ENCODE results near the gene PPAN.

PPAN gene, protein sequence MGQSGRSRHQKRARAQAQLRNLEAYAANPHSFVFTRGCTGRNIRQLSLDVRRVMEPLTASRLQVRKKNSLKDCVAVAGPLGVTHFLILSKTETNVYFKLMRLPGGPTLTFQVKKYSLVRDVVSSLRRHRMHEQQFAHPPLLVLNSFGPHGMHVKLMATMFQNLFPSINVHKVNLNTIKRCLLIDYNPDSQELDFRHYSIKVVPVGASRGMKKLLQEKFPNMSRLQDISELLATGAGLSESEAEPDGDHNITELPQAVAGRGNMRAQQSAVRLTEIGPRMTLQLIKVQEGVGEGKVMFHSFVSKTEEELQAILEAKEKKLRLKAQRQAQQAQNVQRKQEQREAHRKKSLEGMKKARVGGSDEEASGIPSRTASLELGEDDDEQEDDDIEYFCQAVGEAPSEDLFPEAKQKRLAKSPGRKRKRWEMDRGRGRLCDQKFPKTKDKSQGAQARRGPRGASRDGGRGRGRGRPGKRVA

DNA sequence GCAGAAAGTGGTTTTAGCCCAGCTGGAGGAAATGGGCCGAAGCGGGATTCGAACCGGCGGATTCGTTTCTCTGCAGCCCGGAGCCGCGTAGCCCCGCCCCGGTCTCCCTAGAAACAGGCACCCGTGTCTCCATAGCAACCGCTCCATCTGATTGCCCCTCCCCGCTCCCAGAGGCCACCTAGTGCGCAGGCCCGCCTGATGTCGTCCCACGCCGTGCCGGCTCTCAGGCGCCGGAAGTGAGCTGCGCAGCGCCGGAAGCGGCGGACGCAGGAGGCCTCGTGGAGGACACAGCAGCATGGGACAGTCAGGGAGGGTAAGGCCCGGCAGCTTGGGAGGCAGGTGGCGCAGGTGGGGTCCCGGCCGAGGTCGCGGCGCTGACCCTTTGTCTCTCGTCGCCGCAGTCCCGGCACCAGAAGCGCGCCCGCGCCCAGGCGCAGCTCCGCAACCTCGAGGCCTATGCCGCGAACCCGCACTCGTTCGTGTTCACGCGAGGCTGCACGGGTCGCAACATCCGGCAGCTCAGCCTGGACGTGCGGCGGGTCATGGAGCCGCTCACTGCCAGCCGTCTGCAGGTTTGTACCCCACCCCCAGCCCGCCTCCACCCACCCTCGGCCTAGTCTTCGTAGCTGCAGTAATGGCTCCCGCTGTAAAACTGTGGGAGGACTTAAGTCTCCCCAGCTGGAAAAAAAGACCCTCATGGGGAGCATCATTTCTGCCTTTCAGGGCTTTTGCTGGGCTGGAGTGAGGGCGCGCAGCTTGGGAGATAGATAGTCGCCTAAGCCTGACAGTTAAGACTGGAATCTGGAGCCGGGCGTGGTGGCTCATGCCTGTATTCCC, at the start of gene PPAN:
Gene PPAN, plus strand, starts transcription at position 263 of the 837 bp plus-strand sequence. Its CDS starts 33 bp downstream, at position 296.
- peak; percentile 98 for DNase-seq

DNA sequence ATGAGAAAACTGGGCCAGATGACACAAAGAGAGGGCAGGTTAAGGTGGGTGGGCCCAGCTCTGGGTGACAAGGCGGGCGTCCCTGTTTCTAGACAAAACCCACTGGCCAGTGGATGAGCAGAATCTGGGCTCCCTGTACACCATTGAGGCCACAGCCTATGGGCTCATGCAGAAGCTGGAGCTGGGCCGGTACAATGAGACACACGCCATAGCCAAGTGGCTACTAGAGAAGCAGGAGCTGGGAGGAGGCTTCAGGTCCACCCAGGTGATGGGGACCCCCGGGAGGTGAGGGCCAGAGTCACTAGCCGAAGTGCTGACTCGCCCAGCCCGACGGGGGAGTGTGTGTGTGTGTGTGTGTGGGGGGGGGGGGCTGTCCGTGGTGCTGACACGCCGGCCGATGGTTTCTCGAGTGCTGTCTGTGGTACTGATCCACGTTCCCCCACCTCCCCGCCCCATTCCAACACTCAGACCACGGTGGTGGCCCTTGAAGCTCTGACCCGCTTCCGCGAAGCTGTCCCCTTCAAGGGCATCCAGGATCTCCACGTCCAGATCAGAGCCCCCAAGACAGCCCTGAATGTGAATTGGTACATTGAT, 44.3 kb upstream of the PPAN start:
- DNase-seq = no peak

DNA sequence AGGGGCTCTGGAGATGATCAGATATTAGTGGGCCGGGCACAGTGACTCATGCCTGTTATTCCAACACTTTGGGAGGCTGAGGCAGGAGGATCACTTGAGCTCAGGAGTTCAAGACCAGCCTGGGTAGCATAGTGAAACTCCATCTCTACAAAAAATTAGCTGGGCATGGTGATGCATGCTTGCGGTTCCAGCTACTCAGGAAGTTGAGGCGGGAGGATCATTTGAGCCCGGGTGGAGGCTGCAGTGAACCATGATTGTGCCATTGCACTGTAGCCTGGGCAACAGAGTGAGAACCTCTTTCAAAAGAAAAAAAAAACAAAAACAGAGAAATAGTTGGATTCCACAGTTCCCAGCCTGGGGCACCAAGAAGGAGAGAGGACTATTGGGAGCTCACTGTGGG, 38.0 kb upstream of the PPAN start:
- no peak for DNase-seq

DNA sequence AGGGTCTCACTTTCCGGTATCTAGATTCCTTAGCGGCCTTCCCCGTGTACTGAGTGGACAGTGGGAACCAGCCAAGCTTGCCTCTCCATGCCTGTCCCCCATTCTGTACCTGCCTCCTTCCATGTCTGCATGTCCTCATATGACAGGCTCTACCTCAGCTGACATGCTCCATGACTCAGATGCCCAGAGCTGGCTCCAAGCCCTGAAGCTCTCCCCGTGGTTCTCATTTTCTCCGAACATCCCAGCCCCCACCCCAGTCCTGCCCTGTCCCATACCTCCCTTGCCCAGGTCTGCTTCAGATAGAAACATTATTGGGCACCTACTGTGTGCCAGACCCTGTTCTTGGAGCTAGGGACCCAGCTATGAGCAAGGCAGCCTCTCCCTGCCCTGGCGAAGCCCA, 37.1 kb upstream of the PPAN start:
- DNase-seq = no peak

DNA sequence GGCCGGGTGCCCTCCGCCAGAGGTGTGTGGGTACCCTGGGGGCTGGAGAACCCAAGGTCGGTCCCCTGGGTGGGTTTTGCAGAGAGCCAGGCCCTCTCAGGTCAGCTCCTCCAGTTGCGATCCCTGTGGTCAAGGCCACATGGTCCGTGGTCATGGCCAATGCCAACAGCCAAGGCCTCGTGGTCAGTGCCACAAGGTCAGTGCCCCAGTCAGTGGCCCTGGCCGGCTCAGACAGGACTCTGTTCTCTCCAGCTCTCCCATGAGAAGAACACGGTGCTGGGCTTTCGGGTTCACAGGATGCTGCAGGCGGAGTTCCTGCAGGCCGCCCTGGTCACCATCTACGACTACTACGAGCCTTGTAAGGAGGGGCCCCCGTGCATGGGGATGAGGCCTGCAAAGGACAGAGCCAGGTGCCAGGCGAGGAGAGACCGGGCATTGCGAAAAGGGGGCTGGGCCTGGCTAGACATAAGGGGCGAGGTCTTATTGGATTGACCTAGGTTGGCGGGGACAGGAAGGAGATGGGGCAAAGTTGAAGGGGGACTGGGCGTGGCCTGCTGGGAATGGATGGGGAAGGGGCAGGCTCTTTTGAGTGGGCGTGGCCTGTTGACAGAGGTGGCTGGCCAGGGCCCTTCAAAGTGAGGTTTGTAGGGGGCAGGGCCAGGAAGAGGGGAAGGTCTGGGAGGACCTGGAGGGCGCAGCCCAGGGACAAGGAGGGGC, 35.3 kb upstream of the PPAN start:
- DNase-seq = no peak

DNA sequence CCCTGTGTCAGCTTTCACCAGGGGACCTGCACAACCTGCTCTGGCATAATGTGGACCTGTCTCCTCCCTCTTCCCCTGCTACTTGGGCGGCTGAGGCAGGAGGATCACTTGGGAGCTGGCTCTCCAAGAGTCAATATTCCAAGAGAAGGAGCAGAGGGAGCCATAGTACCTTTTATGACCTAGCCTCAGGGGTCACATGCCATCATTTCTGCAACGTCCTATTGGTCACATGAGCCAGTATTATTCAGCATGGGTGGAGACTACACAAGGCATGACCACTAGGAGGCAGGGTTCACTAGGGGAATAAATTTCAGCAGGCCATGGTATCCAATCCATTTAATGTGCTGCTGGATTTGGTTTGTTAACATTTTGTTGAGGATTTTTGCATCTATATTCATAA, 32.0 kb upstream of the PPAN start:
- peak; percentile 53 for DNase-seq

DNA sequence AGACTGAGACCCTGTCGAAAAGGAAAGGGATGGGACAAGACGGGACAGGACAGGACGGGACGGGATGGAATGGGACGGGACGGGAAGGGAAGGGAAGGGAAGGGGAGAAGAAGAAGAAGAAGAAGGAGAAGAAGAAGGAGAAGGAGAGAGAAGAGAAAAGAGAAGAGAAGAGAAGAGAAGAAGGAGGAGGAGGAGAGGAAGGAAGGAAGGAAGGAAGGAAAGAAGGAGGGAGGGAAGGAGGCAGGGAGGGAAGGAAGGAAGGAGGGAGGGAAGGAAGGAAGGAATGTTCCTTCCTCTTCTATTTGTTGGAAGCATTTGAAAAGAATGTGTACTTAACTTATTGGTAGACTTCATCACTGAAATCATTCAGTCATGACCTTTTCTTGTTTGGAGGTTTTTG, 29.6 kb upstream of the PPAN start:
- DNase-seq = no peak

DNA sequence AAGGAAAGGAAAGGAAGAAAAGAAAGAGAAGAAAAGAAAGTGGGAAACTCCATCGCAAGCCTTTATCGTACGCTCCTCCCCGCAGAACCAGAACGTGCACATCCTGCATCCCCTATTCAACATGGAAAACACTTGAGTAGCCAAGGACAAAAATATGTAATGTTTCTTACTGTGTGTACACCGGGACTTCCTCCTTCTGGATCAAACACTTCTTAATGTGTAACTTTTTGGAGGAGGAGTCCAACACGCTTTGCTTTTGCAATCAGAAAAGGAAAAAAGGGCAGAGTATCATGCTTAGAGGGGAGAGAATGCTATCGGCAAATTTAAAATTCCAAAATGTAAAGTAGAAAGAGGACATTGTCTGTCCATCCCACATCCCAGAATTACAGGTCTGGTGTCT, 27.8 kb upstream of the PPAN start:
- no peak for DNase-seq

DNA sequence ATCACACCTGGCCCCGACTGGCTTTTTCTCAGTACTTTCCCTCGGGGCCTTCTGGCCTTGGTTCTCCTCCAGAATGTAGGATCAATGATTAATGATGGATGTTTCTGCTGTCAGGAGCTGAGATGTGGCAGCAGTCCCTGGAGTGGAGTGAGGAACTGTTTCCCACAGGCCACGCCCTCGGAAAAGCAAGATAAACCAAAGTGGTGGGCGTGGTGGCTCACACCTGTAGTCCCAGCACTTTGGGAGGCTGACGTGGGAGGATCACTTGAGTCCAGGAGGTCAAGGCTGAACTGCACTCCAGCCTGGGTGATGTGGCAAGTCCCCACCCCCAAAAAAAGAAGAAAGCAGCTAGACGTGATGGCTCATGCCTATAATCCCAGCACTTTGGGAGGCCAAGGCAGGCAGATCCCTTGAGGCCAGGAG, 27.1 kb upstream of the PPAN start:
- no peak for DNase-seq

DNA sequence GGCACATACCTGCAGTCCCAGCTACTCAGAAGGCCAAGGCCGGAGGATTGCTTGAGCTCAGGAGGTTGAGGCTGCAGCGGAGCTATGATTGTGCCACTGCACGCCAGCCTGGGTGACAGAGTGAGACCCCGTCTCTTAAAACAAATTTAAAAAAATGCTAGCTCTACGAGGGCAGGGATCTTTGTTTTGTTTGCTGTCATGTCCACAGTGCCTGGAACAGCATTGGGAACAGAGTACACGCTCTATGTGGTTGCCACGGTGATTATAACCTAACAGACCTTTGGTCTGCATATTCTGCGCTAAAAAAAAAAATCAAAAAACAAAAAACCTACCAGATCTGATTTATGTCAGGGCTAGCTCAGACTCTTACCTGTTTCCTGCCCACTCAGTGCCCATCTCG, 22.3 kb upstream of the PPAN start:
- no peak for DNase-seq

DNA sequence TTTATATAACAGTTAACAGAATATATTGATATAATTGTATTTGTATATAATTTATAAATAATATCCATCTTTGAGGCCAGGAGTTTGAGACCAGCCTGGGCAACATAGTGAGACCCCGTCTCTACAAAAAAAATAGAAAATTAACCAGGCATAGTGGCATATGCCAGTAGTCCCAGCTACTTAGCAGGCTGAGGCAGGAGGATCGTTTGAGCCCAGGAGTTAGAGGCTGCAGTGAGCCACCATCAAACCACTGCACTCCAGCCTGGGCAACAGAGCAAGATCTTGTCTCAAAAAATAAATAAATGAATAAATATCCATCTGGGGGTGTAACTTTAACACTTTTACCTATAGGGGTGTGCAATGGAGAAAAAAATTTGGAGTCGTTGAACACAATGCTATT, 21.4 kb upstream of the PPAN start:
- DNase-seq = no peak

DNA sequence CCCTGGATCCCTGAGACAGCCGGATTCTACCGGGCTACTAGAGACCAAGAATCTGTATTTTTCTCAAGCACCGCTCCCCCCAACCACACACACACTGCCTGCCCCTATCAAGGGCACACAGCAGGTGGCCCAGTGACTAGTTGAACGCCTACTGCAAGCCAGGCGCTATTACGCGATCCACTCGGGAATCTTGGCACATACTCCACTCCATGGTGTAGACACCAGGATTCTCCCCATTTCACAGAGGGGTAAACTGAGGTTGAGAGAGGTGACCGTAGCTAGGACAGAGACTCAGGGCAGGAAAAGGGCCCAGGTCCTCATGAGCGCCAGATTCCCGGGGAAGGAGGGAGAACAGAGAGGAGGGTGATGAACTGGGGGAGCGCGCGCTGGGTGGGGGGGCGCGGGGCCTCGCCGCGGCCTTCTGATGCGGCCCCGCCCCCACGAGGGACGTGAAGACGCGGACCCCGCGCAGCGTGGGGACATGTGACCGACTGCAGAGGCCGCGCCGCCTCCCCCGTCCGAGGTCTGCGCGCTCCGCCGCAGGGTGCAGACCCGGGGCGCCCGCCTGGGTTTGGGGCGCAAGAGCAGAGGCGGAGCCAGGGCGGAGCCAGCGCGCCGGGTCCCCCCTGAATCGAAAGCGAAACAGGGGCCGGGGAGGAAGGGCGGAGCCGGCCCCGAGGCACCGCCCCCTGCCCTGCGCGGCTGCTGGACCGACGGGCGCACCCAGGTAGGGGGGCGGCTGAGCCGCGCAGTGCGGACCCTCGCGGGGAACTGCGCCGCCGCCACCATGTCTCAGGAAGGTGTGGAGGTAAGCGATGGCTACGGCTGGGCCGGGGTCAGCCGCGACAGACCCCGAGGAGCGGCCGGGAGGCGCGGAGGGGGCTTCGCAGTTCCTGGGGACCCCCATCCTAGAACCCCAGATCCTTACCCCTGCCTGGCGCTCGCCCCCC, 20.2 kb upstream of the PPAN start, which contains the start of gene SHFL:
Gene SHFL, plus strand, starts transcription at position 677 of the 950 bp plus-strand sequence. Its CDS starts 111 bp downstream, at position 788.
- DNase-seq = peak; percentile 91

DNA sequence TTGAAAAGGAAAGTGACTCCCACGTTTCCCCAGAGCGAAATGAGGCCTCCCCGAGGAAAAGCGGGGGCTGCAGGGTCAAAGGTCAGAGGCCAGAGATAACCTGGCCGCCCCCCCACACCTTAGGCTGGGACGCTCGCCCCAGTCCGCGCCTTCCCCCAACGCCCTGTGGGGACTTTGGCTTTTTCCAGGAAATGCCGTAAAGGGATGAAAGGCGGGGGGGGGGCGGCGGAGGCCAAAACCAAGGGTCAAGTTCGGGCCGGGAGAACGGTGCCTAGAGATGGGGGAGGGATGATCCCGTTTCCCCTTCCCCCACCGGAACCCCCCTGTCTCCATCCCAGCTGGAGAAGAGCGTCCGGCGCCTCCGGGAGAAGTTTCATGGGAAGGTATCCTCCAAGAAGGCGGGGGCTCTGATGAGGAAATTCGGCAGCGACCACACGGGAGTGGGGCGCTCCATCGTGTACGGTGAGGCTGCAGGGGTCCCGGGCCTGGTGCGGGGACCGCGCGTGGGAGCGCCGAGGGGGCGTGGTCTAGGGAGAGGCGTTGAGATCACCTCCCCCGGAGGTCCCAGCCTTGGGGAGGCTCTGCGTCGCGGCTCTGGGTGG, 19.5 kb upstream of the PPAN start:
- peak; percentile 53 for DNase-seq

DNA sequence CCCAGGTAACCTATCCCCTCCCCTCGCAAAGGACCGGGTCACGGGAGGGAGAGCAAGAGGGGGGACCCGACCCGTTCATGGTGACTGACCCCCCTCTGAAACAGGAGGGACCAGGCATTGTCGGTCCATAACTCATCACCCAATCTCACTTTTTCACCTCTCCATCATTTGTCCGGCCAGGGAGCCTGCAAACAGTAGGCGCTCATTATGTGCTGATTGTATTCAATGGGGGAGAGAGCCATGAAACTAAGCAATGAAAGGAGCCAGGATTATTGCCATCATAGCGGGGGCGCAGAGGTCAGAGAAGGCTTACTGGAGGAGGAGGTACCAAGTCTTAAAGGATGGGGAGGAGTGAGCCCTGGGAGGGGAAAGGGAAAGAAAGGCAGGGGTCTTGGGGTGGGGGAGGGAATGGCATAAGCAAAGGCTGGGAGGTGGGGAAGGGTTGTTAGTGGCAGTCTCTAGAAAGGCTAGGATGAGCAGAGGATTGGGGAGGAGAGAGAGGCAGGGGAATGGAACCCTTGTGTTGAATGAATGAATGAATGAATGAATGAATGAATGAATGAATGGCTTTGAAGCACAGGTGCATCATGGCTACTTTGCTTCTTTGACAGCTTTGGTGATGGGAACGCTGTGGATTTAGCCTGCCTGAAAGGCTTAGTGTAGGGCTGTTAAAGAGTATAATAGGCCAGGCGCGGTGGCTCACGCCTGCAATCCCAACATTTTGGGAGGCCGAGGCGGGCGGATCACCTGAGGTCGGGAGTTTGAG, 18.7 kb upstream of the PPAN start:
- no peak for DNase-seq

DNA sequence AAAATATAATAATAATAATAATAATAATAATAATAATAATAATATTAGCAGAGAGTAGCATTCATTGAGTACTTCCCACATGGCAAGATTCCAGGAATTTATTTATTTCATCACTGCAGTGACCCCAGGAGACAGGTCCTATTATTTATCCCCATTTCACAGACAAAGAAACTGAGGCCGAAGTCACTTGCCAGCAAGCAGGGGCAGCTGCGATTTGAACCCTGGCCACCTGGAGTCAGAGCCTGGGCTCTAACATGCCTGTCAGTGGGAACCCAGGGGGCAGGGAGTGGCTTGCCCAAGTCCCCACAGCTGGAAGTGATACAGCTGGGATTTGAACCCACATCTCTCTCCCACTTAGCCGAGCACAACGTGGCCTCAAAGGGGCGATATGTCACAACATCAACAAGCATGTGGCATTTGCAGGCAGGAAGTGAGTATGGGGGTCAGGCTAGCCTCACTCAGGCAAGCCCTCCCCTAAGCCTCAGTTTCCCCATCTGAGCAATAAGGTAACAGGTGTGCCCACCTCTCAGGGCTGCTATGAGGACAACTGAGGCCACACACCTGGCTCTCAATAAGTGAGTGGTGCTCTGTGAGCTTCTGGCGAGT, 17.1 kb upstream of the PPAN start:
- no peak for DNase-seq

DNA sequence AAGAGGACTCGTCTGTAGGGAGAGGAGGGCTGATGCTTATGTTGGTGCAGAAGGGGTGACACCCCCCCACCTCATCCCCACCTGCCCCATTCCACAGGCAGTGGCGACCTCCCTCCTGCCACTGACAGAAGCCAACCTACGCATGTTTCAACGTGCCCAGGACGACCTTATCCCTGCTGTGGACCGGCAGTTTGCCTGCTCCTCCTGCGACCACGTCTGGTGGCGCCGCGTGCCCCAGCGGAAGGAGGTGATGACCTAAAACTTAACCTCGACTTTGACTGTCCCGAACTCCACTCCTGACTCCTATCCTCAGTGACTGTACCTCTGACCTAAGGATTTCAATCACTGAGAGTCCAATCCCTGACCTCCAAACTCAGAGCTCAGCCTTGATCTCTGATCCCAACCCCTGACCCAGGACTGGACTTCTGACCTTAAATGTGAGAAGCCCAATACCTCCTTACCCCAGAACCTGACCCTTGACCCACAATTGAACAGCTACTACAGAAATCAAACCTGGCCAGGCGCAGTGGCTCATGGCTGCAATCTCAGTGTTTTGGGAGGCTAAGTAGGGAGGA, 16.3 kb upstream of the PPAN start:
- DNase-seq = no peak

DNA sequence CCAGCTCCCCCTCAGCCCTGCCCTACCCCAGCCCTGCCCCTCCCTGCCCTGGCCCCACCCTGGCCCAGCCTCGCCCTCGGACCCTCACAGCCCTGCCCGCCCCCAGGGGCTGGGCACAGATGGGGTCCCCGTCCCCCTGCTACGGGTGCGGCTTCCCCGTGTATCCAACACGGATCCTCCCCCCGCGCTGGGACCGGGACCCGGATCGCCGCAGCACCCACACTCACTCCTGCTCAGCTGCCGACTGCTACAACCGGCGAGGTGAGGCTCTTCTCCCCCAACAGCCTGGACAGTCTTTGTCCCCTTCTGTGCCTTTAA, 14.8 kb upstream of the PPAN start:
- DNase-seq = no peak

DNA sequence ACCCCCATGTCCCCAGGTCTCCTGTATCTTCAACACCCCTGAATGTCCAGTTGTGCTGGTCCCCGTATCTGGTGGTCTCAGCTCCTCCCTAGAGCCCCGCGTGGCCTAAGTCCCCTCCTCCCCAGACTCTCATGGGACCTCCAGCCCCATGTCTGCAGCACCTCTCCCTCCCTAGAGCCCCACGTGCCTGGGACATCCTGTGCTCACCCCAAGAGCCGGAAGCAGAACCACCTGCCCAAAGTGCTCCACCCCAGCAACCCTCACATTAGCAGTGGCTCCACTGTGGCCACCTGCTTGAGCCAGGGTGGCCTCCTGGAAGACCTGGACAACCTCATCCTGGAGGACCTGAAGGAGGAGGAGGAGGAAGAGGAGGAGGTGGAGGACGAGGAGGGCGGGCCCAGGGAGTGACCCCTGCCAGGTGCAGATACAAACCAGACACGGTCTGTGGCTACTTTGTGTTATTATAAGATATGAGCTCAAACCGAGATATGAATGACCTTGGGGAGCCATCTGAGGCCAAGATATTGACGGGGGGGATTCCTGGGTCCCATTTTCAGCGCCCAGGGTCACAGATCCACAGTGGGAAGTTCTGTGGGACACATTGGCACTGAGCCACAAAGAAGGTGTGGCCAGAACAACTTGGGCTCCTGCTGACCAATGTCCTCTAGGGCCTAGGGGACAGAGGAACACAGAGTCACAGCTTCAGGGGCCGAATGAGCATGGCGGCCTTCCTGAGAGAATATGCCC, 14.1 kb upstream of the PPAN start:
- no peak for DNase-seq

All from CD4-positive, alpha-beta T cell treated with Interleukin-6 for 4 hours (primary cell).